ENCODE measurements around the gene MDFI.
A peak's percentile ranks its signal among the peaks of the same experiment; 100 is the strongest.

MDFI gene, protein sequence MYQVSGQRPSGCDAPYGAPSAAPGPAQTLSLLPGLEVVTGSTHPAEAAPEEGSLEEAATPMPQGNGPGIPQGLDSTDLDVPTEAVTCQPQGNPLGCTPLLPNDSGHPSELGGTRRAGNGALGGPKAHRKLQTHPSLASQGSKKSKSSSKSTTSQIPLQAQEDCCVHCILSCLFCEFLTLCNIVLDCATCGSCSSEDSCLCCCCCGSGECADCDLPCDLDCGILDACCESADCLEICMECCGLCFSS

DNA sequence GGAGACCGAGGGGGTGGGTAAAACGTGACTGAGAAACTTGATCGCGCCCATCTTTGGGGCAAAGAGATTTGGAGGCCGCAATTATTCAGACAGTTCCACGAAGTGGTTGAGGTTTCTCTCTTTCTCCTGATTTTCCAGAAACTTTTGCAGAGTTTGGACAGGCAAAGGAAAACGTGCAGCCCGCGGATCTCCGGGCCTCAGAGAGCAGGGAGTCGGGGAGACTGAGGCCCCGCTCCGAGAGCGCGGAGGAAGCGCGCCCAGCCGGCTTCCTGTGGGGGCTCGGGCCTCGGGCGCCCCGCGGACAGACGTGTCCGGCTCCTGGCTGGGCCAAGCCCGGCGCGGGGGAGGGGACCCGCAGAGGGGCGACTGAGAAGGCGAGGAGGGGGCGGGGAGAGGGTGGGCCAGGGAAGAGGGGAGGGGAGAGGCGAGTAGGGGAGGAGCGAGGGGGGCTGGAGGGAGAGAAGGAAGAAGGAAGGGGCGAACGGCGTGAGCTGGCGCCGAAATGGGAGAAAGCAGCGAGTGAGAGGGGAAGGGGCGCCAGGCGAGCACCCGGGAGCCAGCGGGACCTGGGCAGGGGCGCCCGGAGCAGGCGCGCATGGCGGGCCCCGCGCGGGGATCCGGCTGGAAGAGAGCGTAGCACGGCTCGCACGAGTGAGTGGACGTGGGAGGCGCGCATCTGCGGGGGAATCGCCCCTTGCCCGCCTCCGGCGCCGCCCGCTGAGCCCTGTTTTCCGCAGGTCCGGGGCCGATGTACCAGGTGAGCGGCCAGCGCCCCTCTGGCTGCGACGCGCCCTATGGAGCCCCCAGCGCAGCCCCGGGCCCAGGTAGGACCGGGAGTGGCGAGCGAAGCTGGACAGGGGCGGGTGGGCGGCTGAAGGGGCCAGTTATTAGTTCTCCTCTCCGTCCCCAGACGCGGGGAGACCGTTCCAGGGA is at the start of gene MDFI:
Gene MDFI, plus strand, starts transcription at position 467 of the 933 bp plus-strand sequence. Its CDS starts 282 bp downstream, at position 749.
- DNase-seq (ENCODE audit: low read depth) = no peak

DNA sequence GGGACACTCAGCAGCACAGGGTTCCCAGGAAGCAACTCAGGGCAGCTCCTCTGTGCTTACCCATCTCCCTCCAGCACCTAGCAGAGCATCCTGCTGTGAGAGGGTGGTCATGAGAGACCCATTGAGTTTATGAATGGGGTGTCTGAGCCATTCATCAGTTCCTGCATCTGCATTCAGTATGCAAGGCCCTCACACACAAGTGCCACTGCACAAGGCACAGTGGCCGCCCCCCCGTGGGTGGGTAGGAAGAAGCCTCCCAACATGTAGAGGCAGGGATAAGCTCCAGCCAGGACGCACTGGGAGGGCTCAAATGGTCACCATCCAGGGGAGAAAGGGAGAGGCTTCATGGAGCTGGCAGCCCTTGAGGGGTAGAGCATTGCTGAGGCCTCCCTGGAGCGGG is 49.0 kb upstream of the MDFI start:
- no peak for DNase-seq (ENCODE audit: low read depth)

DNA sequence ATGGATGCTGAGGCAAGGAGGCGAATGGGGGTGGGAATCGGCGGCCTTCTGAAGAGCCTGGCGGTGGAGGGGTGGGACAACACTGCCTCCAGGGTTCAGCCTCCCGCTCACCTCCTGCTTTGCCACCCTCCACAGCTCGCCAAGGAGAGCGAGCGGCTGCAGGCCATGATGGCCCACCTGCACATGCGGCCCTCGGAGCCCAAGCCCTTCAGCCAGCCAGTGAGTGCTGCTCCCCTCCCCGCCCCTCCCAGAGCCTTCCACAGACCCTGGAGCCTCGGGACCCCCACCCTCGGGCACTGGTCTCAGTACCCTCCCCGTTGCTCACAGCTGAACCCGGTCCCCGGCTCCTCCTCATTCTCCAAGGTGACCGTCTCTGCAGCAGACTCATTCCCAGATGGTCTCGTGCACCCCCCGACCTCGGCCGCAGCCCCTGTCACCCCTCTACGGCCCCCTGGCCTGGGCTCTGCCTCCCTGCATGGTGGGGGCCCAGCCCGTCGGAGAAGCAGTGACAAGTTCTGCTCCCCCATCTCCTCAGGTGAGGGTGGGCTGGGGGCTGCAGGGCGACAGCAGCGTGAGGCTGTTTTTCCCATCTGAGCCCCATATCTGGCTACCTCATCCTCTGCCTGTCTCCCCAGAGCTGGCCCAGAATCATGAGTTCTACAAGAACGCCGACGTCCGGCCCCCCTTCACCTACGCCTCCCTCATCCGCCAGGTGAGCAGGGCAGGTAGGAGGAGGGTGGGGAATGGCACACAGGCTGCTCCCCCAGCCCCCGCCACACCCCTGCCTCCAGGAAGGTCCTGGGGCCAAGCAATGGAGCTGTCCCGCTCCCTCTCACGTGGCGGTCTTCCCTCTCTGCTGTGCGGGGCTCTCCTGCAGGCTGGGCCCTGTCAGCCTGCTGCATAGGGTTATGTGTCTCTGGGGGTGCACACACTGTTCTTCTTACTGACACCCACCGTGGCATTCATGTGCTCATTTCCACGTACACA is 48.3 kb upstream of the MDFI start:
- DNase-seq (ENCODE audit: low read depth) = no peak

DNA sequence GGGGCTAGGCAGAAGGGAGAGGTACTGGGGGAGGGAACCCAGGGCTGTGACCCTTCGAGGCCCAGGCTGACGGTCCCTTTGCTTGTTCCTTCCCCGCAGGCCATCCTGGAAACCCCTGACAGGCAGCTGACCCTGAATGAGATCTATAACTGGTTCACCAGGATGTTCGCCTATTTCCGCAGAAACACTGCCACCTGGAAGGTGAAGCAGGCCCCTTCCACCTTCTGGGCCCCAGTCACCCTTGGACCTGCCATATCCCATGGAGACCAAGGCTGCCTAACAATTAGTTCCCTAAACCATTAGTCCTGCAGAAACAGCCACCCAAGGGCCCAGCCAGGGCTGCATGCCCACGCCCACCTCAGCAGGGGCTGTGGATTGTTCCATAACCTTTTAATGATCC is 47.1 kb upstream of the MDFI start:
- no peak for DNase-seq (ENCODE audit: low read depth)

DNA sequence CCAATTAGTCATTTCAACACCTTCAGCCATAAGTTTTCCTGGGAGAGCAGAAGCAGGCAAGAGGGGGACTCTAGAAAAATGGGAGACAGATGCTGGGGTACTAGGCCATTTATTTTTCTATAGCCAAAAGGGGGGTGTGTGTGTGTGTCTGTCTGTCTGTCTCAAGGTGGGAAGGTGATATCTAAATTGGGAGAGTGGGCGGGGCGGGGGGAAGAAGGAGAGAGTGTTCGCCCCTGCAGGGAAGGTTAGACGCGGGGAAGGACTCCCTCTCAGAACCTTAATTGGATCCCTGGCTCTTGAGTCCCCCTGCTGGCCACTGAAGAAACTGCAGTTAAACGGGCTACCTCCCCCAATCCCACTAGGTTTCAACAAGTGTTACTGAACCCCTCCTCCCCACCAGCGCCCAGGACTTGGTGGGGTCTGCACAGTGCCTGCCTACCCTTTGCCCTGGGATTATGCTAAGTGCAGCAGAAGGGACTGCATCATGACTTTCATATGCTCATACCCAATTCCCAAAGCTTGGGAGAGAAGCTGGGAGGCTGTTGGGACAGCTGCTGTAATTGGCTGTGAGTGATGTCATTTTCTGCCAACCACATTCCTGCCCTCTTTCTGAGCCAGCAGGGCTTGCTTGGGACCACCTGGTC is 46.3 kb upstream of the MDFI start:
- peak; percentile 68 for DNase-seq (ENCODE audit: low read depth)

DNA sequence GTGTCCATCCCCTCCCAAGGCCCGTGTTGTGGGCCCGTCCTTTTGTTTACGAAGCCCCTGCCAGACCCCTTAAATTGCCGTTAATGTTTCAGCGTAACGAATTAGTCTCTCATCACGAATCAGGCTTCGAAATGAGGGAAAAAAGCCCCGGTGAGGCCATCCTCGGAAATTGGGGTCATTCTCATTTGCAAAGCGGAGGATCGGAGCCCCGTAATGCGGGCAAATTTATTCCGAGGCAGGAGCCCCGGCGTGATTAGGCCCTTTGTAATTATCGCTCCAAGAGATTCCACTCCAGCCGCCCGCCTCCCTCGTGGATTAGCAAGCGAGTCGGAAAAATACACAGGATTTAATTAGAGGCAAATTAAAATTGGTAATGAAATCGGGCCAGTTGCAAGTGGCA is 44.9 kb upstream of the MDFI start:
- DNase-seq (ENCODE audit: low read depth) = no peak

DNA sequence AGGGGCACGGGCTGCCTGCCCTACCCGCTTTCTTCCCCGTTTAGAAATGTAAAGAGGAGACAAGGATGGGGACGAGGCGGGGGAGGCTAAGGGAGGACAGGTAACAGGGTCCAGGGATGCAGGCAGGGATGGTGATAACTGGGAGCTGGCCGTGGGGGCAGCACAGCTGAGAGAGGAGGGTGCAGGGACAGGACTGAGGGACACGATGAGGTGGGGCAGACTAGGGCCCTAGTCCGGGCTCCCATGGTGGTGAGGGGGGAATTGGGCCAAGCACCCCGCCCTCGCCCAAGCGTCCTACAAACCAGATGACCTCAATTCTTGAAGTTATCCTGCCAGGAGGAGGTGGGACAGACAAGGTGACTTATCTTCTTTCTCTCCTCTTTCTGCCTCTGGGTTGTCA is 44.4 kb upstream of the MDFI start:
- DNase-seq (ENCODE audit: low read depth) = no peak

DNA sequence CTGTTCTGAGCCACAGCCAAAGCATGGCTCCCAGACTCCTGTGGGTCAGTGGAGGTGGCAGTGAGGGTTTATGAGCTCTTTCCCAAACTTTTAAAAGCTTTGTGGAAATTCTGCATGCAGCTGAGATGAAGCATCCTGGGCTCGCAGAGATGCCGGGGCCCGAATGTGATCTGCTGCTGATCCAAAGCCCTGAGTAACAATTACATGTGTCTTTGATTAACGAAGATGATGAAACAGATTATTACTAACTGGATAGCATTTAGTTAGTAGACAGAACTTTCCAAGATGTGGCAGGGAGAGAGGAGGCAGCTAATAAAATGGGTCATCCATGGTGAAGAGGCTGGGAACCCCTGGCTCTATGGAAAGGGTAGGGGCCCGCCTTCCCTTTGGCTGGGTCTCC is 43.9 kb upstream of the MDFI start:
- no peak for DNase-seq (ENCODE audit: low read depth)

DNA sequence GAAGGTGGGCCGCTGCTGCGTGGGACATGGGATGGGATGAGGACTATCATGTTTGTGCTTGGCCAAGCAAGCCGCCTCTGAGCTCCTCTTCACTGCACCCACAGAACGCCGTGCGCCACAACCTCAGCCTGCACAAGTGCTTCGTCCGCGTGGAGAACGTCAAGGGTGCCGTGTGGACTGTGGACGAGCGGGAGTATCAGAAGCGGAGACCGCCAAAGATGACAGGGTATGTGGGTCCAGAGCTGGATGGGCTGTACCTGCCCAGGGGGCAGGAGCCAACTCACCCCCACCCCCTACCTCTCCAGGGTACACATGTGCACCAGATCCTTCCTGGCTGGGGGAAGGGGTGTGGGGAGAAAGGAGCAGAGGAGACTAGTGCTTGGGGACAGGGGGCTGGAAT is 43.5 kb upstream of the MDFI start:
- DNase-seq (ENCODE audit: low read depth) = no peak

DNA sequence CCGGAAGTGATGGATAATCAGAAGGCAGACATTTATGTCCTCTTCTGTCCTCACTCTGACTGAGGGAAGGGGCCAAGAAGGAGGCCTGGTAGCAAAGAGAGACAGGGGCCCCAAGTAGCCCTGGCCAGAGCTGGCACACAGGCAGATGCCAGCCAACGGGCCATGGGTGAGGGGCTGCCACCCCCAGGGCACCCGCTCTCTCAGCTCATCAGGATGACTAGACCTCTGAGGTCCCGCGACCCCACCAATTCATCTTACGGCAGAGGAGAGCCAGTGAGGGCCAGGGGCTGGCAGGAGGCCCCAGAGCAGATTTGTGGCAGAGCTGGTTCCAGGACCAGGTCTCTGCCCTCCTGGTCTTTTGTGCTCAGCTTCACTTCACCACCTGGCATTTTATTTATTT is 43.1 kb upstream of the MDFI start:
- DNase-seq (ENCODE audit: low read depth) = no peak

DNA sequence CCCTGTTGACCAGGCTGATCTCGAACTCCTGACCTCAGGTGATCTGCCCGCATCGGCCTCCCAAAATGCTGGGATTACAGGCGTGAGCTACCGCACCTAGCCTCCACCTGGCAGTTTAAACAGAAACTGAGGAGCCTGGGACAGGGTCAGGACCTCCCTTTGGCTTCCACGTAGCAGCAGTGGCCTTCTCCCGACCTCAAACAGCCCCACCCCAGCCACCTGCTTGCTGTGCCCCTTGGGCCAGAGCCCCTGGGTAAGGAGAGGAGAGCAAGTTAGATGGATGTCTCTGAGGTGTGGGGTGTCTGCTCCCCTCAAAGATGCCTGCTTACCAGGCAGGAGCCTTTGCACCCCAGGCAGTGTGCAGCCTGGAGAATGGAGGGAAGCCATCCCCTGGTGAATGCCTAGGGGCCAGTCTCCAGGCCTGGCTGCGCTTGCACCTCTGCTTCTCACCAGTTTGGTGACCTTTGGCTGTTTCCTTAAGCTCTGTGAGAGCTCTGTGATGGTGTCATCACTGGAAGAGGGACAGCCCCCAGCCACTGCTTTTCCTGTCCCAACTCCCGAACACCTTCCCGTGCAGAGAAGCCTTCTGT is 42.1 kb upstream of the MDFI start:
- DNase-seq (ENCODE audit: low read depth) = no peak

DNA sequence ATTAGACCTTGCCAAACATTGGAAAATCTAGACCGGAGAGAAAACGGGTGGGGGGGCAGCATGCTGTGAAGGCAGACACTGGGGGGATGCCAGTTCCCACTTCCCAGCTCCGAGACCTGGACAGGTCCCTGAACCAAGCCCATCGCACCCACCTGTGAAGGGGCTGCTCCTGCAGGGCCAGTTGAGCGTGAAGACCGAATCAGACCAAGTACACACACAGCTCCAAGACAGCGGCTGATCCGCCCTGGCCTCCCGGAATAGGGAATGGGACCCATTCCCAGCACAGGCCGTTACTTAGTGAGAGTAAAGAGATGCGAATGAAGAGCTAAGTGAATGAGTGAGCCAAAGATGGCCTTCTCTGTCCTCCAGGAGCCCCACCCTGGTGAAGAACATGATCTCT is 41.5 kb upstream of the MDFI start:
- no peak for DNase-seq (ENCODE audit: low read depth)

DNA sequence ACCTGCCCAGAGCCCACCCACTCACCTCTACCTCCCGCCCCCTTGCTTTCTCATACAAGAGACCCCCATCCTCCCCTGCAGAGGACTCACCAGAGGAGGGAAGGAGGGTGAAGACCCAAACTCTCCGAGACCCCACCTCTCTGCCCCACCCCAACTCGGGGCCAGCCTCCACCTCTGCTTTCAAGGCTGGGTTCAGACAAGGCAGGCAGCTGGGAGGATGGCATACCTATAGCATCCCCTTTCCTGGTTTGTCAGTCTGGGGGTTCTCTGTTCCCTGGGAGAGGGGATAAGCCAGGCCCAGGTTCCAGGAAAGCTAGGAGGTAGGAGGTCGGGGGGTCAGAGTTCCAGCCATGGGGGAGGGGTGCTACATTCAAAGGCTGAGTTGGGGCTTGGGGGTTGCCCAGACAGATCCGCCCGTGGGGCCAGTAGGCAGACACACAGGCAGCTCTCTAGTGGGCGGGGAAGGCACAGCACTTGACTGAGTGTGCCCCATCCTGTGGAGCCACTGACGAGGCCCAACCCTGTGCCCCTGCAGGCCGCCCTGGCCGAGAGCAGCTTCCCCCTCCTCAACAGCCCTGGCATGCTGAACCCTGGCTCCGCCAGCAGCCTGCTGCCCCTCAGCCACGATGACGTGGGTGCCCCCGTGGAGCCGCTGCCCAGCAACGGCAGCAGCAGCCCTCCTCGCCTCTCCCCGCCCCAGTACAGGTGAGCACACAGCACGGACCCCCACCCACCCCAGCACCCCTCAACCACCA is 40.8 kb upstream of the MDFI start:
- DNase-seq (ENCODE audit: low read depth) = no peak

DNA sequence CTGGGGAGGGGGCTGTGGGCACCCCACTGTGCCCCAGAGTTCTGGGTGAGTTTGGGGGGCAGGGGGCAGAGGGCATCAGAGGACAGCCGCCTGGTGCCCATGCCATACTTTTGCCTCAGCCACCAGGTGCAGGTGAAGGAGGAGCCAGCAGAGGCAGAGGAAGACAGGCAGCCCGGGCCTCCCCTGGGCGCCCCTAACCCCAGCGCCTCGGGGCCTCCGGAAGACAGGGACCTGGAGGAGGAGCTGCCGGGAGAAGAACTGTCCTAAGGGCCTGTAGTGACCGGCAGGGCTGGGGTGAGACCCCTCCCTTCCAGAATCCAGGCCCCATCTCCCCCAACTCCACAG is 39.6 kb upstream of the MDFI start:
- DNase-seq (ENCODE audit: low read depth) = no peak

DNA sequence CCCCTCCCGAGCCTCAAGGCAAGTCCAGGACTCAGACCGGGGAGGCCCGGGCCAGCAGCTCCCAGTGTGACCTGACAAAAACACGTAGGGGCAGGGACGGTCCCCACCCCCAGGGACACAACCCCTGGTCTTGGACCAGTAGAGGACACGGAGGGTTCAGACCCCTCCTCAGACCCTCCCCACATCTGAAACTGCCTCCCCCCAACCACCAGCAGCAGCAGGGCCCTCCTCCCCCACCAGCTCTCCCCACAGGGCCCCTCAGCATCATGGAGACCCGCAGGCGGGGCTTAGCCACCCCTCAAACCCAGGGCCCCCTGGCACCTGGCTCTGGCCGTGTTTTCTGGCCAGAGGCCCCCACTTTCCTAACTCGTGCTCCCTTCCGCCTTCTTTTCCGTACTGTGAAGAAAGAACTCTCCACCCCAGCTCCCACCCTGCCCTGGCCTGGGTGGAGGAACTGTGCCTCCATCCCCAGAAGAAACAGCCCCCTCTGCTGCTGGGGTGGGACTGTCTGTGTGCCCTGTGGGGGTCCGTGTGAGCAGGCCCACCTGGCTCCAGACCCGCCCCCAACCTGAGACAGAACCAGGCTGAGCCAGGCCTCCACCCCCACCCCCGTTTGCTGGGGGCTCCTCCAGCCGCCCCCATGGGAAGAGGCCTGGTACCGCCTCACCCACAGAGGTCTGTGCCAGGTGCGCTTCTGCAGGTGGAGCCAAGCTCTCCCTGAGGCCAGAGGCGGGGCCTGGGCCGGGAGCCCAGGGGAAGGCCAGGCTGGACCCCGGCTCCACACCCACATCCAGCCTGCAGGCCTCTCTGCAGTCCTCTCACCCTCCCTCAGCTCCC is 39.0 kb upstream of the MDFI start:
- DNase-seq (ENCODE audit: low read depth) = no peak

DNA sequence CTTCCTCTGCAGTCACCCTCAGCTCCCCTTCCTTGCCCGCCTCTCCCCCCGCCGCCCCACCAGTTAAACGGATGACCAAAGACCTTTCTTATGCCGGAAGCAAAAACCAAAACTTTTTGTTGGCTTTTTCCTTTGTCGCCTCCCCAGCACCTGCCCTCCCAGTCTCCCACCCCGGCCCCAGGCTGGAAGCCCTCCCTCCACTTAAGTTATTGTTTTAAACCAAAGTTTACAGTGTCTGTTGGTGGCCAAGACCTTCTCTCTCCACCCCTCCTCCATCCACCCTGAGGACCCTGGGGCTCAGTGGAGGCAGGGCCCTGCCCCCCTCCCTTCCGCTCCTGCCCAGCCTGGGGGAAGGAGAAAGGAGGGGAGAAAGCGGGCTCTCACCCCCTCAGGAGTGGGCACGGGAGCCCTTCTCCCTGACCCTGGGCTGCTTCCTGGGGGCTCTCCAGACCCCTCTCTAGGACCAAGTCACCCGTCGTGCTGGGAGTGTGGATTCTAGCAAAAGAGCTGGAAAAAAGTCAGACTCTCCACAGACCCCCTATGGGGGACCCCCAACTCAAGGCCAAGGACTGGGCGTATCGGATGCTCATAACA is 38.3 kb upstream of the MDFI start:
- no peak for DNase-seq (ENCODE audit: low read depth)

DNA sequence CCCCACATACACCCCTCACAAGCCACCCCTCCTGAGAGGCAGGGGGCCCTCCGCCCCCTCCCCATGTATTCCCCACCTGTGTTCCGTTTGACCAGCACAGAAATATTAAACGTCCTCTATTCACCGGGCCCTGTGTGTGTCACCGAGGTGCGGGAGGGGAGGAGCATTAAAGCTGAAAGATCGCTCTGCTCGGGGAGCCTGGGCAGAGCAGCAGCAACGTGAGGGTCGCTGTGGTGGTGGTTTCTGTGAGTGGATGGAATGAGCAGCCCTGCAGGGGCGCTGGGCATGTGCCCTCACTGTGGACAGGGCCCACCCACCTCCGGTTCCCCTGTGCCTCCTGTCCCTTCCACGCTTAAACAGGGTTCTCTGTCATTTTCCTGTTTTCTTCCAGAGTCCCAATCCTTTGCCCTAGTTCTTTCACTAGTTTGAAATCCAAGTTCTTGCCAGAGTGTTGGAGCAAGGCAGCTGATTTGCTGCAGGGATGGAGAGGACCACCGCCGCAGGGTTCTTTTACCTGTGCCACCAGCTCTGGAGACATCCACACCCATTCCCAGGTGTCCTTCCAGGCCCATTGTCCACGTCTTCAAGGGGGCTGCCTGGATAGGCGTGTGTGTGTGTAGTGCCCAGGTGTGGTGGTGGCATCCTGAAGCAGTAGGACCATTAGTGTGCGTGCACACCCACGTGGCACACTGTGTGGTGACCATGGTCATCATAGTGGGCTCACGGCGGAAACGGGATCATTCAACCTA is 37.6 kb upstream of the MDFI start:
- no peak for DNase-seq (ENCODE audit: low read depth)

DNA sequence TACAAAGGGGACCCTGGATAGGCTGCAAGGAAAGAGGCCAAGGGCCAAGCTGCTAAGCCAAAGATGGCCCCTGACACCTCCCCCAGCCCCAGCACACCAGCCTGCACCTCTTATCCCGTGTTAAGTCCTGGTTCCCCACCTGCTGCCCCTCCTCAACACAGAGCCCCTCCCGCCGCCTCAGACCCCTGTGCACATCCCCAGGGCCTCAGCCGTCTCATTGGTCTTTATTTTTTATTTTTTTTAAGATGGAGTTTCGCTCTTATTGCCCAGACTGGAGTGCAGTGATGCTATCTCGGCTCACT is 37.1 kb upstream of the MDFI start:
- no peak for DNase-seq (ENCODE audit: low read depth)

DNA sequence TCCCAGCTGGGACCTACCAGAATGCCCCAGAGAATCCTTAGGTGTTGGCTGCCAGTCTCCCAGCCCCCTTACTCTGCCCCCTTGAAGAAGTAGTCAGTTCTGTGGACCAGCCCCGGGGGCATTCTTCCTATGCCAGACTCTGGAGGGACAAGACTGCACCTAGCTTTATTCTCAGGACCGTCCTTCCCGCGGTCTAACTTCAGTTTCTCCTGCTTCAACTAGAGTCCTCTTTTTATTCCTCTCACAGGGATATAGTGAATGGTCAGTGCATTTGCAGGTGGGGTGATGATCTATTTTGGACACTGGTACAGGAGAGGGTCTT is 35.9 kb upstream of the MDFI start:
- no peak for DNase-seq (ENCODE audit: low read depth)

Data from activated T-cell treated with anti-CD3 and anti-CD28 coated beads for 48 hours (primary cell).